MM.1S (cell line): ENCODE results near the gene BCL2L14.

ENCODE experiments used
- DNase-seq: peaks from one replicate; pipeline ENCODE4 v3.0.0-alpha.2; 2015
- H2AFZ ChIP-seq: fragments of 300-600 bp; sonication (generic); 2 replicates; pipeline ENCODE4 v1.6.0; 2016; ENCODE audit warnings: antibody characterized with exemption, low read length
- H3F3A ChIP-seq: fragments of 300-600 bp; sonication (generic); 2 replicates; pipeline ENCODE4 v1.6.1; 2016; ENCODE audit warnings: mild to moderate bottlenecking, antibody characterized with exemption, low read length, moderate library complexity, mixed read lengths; ENCODE audit not compliant: insufficient read depth
- H3K27ac ChIP-seq: fragments of 300-600 bp; sonication (generic); 2 replicates; pipeline ENCODE4 v1.5.1; 2016; ENCODE audit warnings: mild to moderate bottlenecking, low read length
- H3K27me3 ChIP-seq: fragments of 300-600 bp; sonication (generic); replicated peaks from 2 replicates; pipeline ENCODE4 v1.6.0; 2016; ENCODE audit warnings: low read length; ENCODE audit not compliant: insufficient read depth
- H3K36me3 ChIP-seq: fragments of 300-600 bp; sonication (generic); replicated peaks from 2 replicates; pipeline ENCODE4 v1.6.1; 2016; ENCODE audit warnings: mild to moderate bottlenecking, low read length, mixed read lengths; ENCODE audit not compliant: insufficient read depth
- H3K4me1 ChIP-seq: fragments of 300-600 bp; sonication (generic); 2 replicates; pipeline ENCODE4 v1.6.1; 2016; ENCODE audit warnings: low read length, mixed read lengths
- H3K4me2 ChIP-seq: fragments of 300-600 bp; sonication (generic); 2 replicates; pipeline ENCODE4 v1.6.0; 2016; ENCODE audit warnings: low read depth, low read length
- H3K4me3 ChIP-seq: fragments of 300-600 bp; sonication (generic); 2 replicates; pipeline ENCODE4 v1.5.1; 2016; ENCODE audit warnings: low read length, mixed read lengths
- H3K79me2 ChIP-seq: fragments of 300-600 bp; sonication (generic); 2 replicates; pipeline ENCODE4 v1.6.1; 2016; ENCODE audit warnings: mixed run types, low read length, mixed read lengths
- H3K9ac ChIP-seq: fragments of 300-600 bp; sonication (generic); 2 replicates; pipeline ENCODE4 v1.6.1; 2016; ENCODE audit warnings: low read length, mixed read lengths
- H3K9me2 ChIP-seq: fragments of 300-600 bp; sonication (generic); replicated peaks from 2 replicates; pipeline ENCODE4 v1.6.1; 2016; ENCODE audit warnings: mild to moderate bottlenecking, low read length, mixed read lengths; ENCODE audit not compliant: insufficient read depth
- H3K9me3 ChIP-seq: fragments of 300-600 bp; sonication (generic); replicated peaks from 2 replicates; pipeline ENCODE4 v1.6.1; 2016; ENCODE audit warnings: mild to moderate bottlenecking, low read length, mixed read lengths; ENCODE audit not compliant: insufficient read depth
- H4K20me1 ChIP-seq: fragments of 300-600 bp; sonication (generic); 2 replicates; pipeline ENCODE4 v1.6.1; 2016; ENCODE audit warnings: mild to moderate bottlenecking, low read length, moderate library complexity, mixed read lengths; ENCODE audit not compliant: insufficient read depth
- EZH2 ChIP-seq: fragments of 300-600 bp; sonication (generic); optimal IDR thresholded peaks from 2 replicates; pipeline ENCODE3; 2017; ENCODE audit warnings: low read depth, mild to moderate bottlenecking, antibody characterized with exemption, low read length, mixed read lengths
- EZH2phosphoT487 ChIP-seq: fragments of 300-600 bp; sonication (generic); IDR thresholded peaks from 2 replicates; pipeline ENCODE4 v1.6.1; 2018; ENCODE audit warnings: antibody characterized with exemption, low read length
- TF ChIP-seq, protein P1 (sequence below): fragments of 300-600 bp; sonication (generic); IDR thresholded peaks from 2 replicates; pipeline ENCODE4 v1.5.1; 2016; ENCODE audit warnings: antibody characterized with exemption, low read length, mixed read lengths

Gene BCL2L14

DNA sequence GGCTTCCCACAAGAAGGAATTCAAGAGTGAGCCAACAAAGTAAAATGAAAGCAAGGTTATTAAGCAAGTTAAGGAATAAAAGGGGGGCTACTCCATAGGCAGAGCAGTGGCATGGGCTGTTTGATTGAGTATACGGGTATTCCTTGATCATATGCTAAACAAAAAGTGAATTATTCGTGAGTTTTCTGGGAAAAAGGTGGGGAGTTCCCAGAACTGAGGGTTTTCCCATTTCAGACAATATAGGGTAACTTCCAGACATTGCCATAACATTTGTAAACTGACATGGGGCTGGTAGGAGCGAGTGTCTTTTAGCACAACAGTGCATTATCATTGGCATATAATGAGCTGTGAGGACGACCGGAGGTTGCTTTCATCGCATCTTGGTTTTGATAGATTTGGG, 2.0 kb upstream of the BCL2L14 start:
- no peak for DNase-seq
- no peaks in the 10 kb centered on the region for H3K27me3 ChIP-seq
- H3K4me1 ChIP-seq = no peaks in the 10 kb centered on the region
- H3K9me3 ChIP-seq = no peaks in the 10 kb centered on the region
- no peak overlapping the region for H3K4me3 ChIP-seq
- H3K9me2 ChIP-seq = no peaks in the 10 kb centered on the region
- no peak overlapping the region for H2AFZ ChIP-seq
- no peak overlapping the region for H3K9ac ChIP-seq
- H3K36me3 ChIP-seq = no peaks in the 10 kb centered on the region
- no peaks in the 10 kb centered on the region for H3F3A ChIP-seq
- no peaks in the 10 kb centered on the region for H4K20me1 ChIP-seq
- H3K27ac ChIP-seq = no peak overlapping the region
- no peak overlapping the region for H3K4me2 ChIP-seq
- TF ChIP-seq EZH2 = no peak
- TF ChIP-seq, protein P1, sequence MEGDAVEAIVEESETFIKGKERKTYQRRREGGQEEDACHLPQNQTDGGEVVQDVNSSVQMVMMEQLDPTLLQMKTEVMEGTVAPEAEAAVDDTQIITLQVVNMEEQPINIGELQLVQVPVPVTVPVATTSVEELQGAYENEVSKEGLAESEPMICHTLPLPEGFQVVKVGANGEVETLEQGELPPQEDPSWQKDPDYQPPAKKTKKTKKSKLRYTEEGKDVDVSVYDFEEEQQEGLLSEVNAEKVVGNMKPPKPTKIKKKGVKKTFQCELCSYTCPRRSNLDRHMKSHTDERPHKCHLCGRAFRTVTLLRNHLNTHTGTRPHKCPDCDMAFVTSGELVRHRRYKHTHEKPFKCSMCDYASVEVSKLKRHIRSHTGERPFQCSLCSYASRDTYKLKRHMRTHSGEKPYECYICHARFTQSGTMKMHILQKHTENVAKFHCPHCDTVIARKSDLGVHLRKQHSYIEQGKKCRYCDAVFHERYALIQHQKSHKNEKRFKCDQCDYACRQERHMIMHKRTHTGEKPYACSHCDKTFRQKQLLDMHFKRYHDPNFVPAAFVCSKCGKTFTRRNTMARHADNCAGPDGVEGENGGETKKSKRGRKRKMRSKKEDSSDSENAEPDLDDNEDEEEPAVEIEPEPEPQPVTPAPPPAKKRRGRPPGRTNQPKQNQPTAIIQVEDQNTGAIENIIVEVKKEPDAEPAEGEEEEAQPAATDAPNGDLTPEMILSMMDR = no peak
- no peak for TF ChIP-seq EZH2phosphoT487
- H3K79me2 ChIP-seq = no peaks in the 10 kb centered on the region

DNA sequence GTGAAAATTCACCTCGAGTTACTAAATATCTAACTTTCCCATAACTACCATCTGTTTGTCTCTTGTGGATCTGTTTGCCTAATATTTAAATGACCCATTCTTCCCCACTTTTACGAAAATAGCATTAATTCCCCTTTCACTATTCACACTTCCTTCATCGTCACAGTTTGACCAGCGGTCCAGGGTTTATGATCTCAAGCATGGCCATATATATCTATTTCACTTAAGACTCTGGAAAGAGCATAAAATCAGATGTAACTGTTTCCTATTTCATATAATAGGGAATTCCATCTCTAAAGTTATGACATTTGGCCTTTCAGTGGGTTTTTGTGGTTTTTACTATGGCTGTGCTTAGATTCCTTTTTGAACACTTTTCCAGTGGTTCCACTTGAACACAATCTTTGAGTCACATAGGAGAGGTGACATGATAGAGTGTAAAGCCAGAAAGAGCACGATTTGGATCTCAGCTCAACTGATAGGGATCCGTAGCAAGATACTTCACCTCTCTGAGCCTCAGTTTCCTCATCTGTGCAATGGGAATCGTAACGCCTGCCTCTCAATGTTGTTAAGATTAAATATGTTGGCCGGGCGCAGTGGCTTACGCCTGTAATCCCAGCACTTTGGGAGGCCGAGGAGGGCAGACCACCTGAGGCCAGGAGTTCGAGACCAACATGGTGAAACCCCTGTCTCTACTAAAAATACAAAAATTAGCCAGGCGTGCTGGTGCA, 754 bp upstream of the BCL2L14 start:
- Histone ChIP-seq H3K36me3 (no peaks in the 10 kb centered on the region), H3K4me2 (no peak overlapping the region), H3K4me3 (no peak overlapping the region), H3K27me3 (no peaks in the 10 kb centered on the region), H3K79me2 (no peaks in the 10 kb centered on the region), H3K9me2 (no peaks in the 10 kb centered on the region), H2AFZ (no peak overlapping the region), H3K9ac (no peak overlapping the region), H3K4me1 (no peaks in the 10 kb centered on the region), H3F3A (no peaks in the 10 kb centered on the region), H4K20me1 (no peaks in the 10 kb centered on the region), H3K9me3 (no peaks in the 10 kb centered on the region), H3K27ac (no peak overlapping the region)
- no peak for TF ChIP-seq EZH2
- no peak for TF ChIP-seq EZH2phosphoT487
- TF ChIP-seq, protein P1 = no peak
- DNase-seq = no peak

DNA sequence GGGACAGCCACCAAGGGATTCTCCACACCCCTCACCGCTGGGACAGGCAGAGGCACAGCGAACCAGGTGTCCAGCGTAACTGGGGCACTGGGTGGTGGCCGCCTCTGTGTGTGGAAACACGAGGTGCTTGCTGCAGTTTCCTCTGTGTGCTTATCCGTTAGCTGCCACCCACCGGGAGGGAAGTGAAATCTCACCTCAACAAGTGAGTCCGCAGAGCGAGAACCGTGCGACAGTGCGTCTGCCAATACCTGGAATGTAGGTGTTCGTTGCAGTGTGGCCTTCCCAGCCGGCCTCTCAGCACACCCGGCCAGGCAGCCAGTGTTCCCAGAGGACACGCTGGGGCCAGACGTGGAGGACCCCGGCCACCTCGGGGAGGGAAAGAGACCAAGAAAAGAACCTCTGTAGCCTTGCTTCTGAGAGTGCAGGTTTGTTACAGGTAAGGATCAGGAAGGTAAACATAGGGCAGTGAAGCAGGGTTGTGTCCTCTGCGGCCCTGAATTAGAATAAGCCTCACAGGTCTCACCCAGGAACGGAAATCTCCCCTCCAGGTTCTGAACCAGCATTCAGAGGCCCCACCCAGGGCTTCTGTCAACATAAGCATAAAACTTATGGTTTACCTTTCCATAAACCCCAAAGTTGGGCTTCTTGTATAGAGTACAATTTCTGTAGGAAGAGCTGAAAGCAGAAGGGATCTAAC, 1.5 kb downstream of the BCL2L14 start:
- H3K4me1 ChIP-seq = no peaks in the 10 kb centered on the region
- no peak overlapping the region for H3K4me2 ChIP-seq
- no peaks in the 10 kb centered on the region for H3K27me3 ChIP-seq
- no peak overlapping the region for H3K9ac ChIP-seq
- H3K4me3 ChIP-seq = no peak overlapping the region
- H3K9me2 ChIP-seq = no peaks in the 10 kb centered on the region
- no peaks in the 10 kb centered on the region for H3K9me3 ChIP-seq
- no peak overlapping the region for H2AFZ ChIP-seq
- no peak overlapping the region for H3K27ac ChIP-seq
- H3K36me3 ChIP-seq = no peaks in the 10 kb centered on the region
- DNase-seq = no peak
- H3K79me2 ChIP-seq = no peaks in the 10 kb centered on the region
- no peaks in the 10 kb centered on the region for H3F3A ChIP-seq
- TF ChIP-seq, protein P1 = no peak
- TF ChIP-seq EZH2 (no peak), EZH2phosphoT487 (no peak)
- H4K20me1 ChIP-seq = no peaks in the 10 kb centered on the region
